ENCODE data around the gene SLC50A1. TPM values are rescaled to one million over a fixed set of nuclear protein-coding genes. Genes with fewer than 3 reads are reported as not detected.
"Not testable (repeated sequence)": the region's sequence is repeated elsewhere in the genome, so short reads cannot be mapped to it uniquely, and the experiment has no call there.

Gene SLC50A1
- total and polyA plus RNA-seq, 2 donors (not counting 1 experiment from before 2014, with no cell fraction given) = 36.0 to 61.1 TPM

GRCh38 chr1:155166051-155166470 lies 30.4 kb downstream of the SLC50A1 start:
- Histone ChIP-seq H2AFZ (ENCODE audit: low read length) (no peak overlapping the region), H3K36me3 (ENCODE audit: control insufficient read depth, insufficient read depth, low read length) (peaks cover 2% of the 10 kb centered on the region), H3K27ac (ENCODE audit: insufficient read depth, low read length) (no peak overlapping the region), H4K20me1 (ENCODE audit: control insufficient read depth, extremely low read depth, insufficient read depth, low read length) (no peaks in the 10 kb centered on the region), H3K27me3 (ENCODE audit: control insufficient read depth, insufficient read depth, low read length) (peaks cover 3% of the 10 kb centered on the region), H3K4me1 (ENCODE audit: control insufficient read depth, extremely low read depth, insufficient read depth, low read length) (peaks cover 6% of the 10 kb centered on the region), H3K9ac (ENCODE audit: insufficient read depth, low read length) (no peak overlapping the region), H3K9me3 (ENCODE audit: control insufficient read depth, insufficient read depth, low read depth, low read length) (no peaks in the 10 kb centered on the region), H3K79me2 (ENCODE audit: control insufficient read depth, insufficient read depth, low read length) (no peaks in the 10 kb centered on the region), H3K4me2 (ENCODE audit: extremely low read depth, insufficient read depth, low read length) (no peak overlapping the region), H3K4me3 (replicated peaks in 1 of 4; ENCODE audit: control extremely low read depth in 1 of 4, insufficient read depth in 1 of 4, low read depth in 3 of 4, low read length in 4 of 4) (no peak overlapping the region)
- no peak for DNase-seq (ENCODE audit: low read depth in 2 of 2)
- TF ChIP-seq CTCF (conservative IDR thresholded peaks at IDR 0.05 in 1 of 2, IDR thresholded peaks at IDR 0.05 in 1 of 2; ENCODE audit: low read depth in 1 of 2, low read length in 2 of 2) (no peak), EZH2 (IDR thresholded peaks at IDR 0.05; ENCODE audit: low read length, missing control alignments) (no peak)

- no peaks in the 10 kb centered on the region for H3K9me3 ChIP-seq (ENCODE audit: control insufficient read depth, insufficient read depth, low read depth, low read length)
- H2AFZ ChIP-seq (ENCODE audit: low read length) = no peak overlapping the region
- H3K4me3 ChIP-seq (replicated peaks in 1 of 4; ENCODE audit: control extremely low read depth in 1 of 4, insufficient read depth in 1 of 4, low read depth in 3 of 4, low read length in 4 of 4) = no peak overlapping the region
- no peaks in the 10 kb centered on the region for H4K20me1 ChIP-seq (ENCODE audit: control insufficient read depth, extremely low read depth, insufficient read depth, low read length)
- H3K9ac ChIP-seq (ENCODE audit: insufficient read depth, low read length) = no peak overlapping the region
- DNase-seq (ENCODE audit: low read depth in 2 of 2) = peak in 1 of 2 donors; percentile 14
- no peak overlapping the region for H3K4me2 ChIP-seq (ENCODE audit: extremely low read depth, insufficient read depth, low read length)
- TF ChIP-seq EZH2 (IDR thresholded peaks at IDR 0.05; ENCODE audit: low read length, missing control alignments) = no peak
- no peak for TF ChIP-seq CTCF (conservative IDR thresholded peaks at IDR 0.05 in 1 of 2, IDR thresholded peaks at IDR 0.05 in 1 of 2; ENCODE audit: low read depth in 1 of 2, low read length in 2 of 2)
- peaks cover 2% of the 10 kb centered on the region for H3K36me3 ChIP-seq (ENCODE audit: control insufficient read depth, insufficient read depth, low read length)
- no peaks in the 10 kb centered on the region for H3K79me2 ChIP-seq (ENCODE audit: control insufficient read depth, insufficient read depth, low read length)
- H3K27me3 ChIP-seq (ENCODE audit: control insufficient read depth, insufficient read depth, low read length) = peaks cover 3% of the 10 kb centered on the region
- H3K4me1 ChIP-seq (ENCODE audit: control insufficient read depth, extremely low read depth, insufficient read depth, low read length) = peaks cover 6% of the 10 kb centered on the region
- H3K27ac ChIP-seq (ENCODE audit: insufficient read depth, low read length) = no peak overlapping the region
These were observed 31.0 kb downstream of the SLC50A1 start for GRCh38 chr1:155166471-155167165.

GRCh38 chr1:155167166-155168104 lies 31.8 kb downstream of the SLC50A1 start:
- TF ChIP-seq EZH2 (IDR thresholded peaks at IDR 0.05; ENCODE audit: low read length, missing control alignments) = peak; percentile 51
- TF ChIP-seq CTCF (conservative IDR thresholded peaks at IDR 0.05 in 1 of 2, IDR thresholded peaks at IDR 0.05 in 1 of 2; ENCODE audit: low read depth in 1 of 2, low read length in 2 of 2) = peak; percentile 81 to 94
- H3K9me3 ChIP-seq (ENCODE audit: control insufficient read depth, insufficient read depth, low read depth, low read length) = no peaks in the 10 kb centered on the region
- peaks cover 6% of the 10 kb centered on the region for H3K79me2 ChIP-seq (ENCODE audit: control insufficient read depth, insufficient read depth, low read length)
- no peak overlapping the region for H3K4me3 ChIP-seq (replicated peaks in 1 of 4; ENCODE audit: control extremely low read depth in 1 of 4, insufficient read depth in 1 of 4, low read depth in 3 of 4, low read length in 4 of 4)
- peak overlapping the region; percentile 54 for H3K4me2 ChIP-seq (ENCODE audit: extremely low read depth, insufficient read depth, low read length)
- H3K36me3 ChIP-seq (ENCODE audit: control insufficient read depth, insufficient read depth, low read length) = peaks cover 2% of the 10 kb centered on the region
- H4K20me1 ChIP-seq (ENCODE audit: control insufficient read depth, extremely low read depth, insufficient read depth, low read length) = no peaks in the 10 kb centered on the region
- peak; percentile 59 to 83 for DNase-seq (ENCODE audit: low read depth in 2 of 2)
- peaks cover 3% of the 10 kb centered on the region for H3K27me3 ChIP-seq (ENCODE audit: control insufficient read depth, insufficient read depth, low read length)
- peaks cover 8% of the 10 kb centered on the region for H3K4me1 ChIP-seq (ENCODE audit: control insufficient read depth, extremely low read depth, insufficient read depth, low read length)
- no peak overlapping the region for H2AFZ ChIP-seq (ENCODE audit: low read length)
- no peak overlapping the region for H3K9ac ChIP-seq (ENCODE audit: insufficient read depth, low read length)
- H3K27ac ChIP-seq (ENCODE audit: insufficient read depth, low read length) = no peak overlapping the region

- not testable (repeated sequence) for H3K4me1 ChIP-seq (ENCODE audit: control insufficient read depth, extremely low read depth, insufficient read depth, low read length); H3K27ac ChIP-seq (ENCODE audit: insufficient read depth, low read length); H3K4me2 ChIP-seq (ENCODE audit: extremely low read depth, insufficient read depth, low read length); H3K36me3 ChIP-seq (ENCODE audit: control insufficient read depth, insufficient read depth, low read length); H3K27me3 ChIP-seq (ENCODE audit: control insufficient read depth, insufficient read depth, low read length); H3K4me3 ChIP-seq (replicated peaks in 1 of 4; ENCODE audit: control extremely low read depth in 1 of 4, insufficient read depth in 1 of 4, low read depth in 3 of 4, low read length in 4 of 4); H3K9ac ChIP-seq (ENCODE audit: insufficient read depth, low read length); H3K9me3 ChIP-seq (ENCODE audit: control insufficient read depth, insufficient read depth, low read depth, low read length); H4K20me1 ChIP-seq (ENCODE audit: control insufficient read depth, extremely low read depth, insufficient read depth, low read length); DNase-seq (ENCODE audit: low read depth in 2 of 2); H2AFZ ChIP-seq (ENCODE audit: low read length)
- peaks cover 11% of the 10 kb centered on the region for H3K79me2 ChIP-seq (ENCODE audit: control insufficient read depth, insufficient read depth, low read length)
These were observed 32.4 kb downstream of the SLC50A1 start for GRCh38 chr1:155168105-155168445.
